Peyer's patch (tissue), 4 donors: ENCODE measurements around the gene CD96.

ENCODE experiments used
- POLR2A ChIP-seq, 2 donors: fragments of 450-650 bp; IDR thresholded peaks; one replicate each; pipeline ENCODE4 v1.5.1; 2017; ENCODE audit warnings: antibody characterized with exemption in 2 of 2, mild to moderate bottlenecking in 2 of 2, moderate library complexity in 2 of 2
- TF ChIP-seq, protein P1 (sequence below), 6 experiments: fragments of 450-650 bp in 4 of 6; fragments of 200-600 bp in 2 of 6; sonication (generic) in 1 of 6; IDR thresholded peaks; one replicate each; pipeline ENCODE4 v1.5.1; 2017 to 2019; ENCODE audit warnings: antibody characterized with exemption in 6 of 6, mild to moderate bottlenecking in 3 of 6, moderate library complexity in 1 of 6

DNA sequence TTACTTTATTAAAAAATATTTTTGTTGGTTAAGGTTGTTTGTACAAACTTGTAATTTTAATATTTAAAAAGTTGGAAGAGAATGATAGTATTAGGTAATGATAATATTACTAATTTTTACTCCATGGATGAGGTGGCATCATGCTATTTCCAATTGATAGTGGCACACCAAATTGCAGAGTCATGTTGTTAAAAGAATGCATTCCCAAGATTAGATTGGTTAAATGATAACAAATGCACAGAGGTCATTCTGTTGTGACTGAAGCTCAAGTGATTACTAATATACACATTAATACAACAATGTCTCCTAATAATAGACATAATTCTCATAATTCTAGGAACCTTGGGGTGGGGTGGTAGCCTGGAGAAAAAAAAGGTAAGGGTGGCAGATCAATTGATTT, 126.3 kb downstream of the CD96 start:
- TF ChIP-seq, protein P1, sequence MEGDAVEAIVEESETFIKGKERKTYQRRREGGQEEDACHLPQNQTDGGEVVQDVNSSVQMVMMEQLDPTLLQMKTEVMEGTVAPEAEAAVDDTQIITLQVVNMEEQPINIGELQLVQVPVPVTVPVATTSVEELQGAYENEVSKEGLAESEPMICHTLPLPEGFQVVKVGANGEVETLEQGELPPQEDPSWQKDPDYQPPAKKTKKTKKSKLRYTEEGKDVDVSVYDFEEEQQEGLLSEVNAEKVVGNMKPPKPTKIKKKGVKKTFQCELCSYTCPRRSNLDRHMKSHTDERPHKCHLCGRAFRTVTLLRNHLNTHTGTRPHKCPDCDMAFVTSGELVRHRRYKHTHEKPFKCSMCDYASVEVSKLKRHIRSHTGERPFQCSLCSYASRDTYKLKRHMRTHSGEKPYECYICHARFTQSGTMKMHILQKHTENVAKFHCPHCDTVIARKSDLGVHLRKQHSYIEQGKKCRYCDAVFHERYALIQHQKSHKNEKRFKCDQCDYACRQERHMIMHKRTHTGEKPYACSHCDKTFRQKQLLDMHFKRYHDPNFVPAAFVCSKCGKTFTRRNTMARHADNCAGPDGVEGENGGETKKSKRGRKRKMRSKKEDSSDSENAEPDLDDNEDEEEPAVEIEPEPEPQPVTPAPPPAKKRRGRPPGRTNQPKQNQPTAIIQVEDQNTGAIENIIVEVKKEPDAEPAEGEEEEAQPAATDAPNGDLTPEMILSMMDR (IDR thresholded peaks at IDR 0.05) = no peak
- no peak for TF ChIP-seq POLR2A (IDR thresholded peaks at IDR 0.05)
